Dendritic cell treated with granulocyte-macrophage colony-stimulating factor and Interleukin-4, amounts not matched to agents 40 ng/mL and 50 ng/mL, for 4 days (primary cell): ENCODE data around the gene HES7.
"Not testable (repeated sequence)": the region's sequence is repeated elsewhere in the genome, so short reads cannot be mapped to it uniquely, and the experiment has no call there.

Source experiments
- H3K27ac Mint-ChIP-seq: one replicate; pipeline ENCODE4 v1.8.0; 2022; ENCODE audit warnings: mild to moderate bottlenecking, mixed read lengths
- H3K27me3 Mint-ChIP-seq: one replicate; pipeline ENCODE4 v1.8.0; 2022; ENCODE audit warnings: mild to moderate bottlenecking, mixed read lengths
- H3K36me3 Mint-ChIP-seq: one replicate; pipeline ENCODE4 v1.8.0; 2022; ENCODE audit warnings: low read depth, mixed read lengths
- H3K4me1 Mint-ChIP-seq: one replicate; pipeline ENCODE4 v1.8.0; 2022; ENCODE audit warnings: low read depth, mixed read lengths
- H3K4me3 Mint-ChIP-seq: one replicate; pipeline ENCODE4 v1.8.0; 2022; ENCODE audit warnings: mild to moderate bottlenecking, moderate library complexity, mixed read lengths
- H3K9me3 Mint-ChIP-seq: one replicate; pipeline ENCODE4 v1.8.0; 2022; ENCODE audit warnings: mixed read lengths
- intact Hi-C: fragments of 100-400 bp; cut with micrococcal nuclease; formaldehyde crosslinking; loops from one replicate; pipeline ENCODE4 v1.15.0; 2022

HES7 gene

DNA sequence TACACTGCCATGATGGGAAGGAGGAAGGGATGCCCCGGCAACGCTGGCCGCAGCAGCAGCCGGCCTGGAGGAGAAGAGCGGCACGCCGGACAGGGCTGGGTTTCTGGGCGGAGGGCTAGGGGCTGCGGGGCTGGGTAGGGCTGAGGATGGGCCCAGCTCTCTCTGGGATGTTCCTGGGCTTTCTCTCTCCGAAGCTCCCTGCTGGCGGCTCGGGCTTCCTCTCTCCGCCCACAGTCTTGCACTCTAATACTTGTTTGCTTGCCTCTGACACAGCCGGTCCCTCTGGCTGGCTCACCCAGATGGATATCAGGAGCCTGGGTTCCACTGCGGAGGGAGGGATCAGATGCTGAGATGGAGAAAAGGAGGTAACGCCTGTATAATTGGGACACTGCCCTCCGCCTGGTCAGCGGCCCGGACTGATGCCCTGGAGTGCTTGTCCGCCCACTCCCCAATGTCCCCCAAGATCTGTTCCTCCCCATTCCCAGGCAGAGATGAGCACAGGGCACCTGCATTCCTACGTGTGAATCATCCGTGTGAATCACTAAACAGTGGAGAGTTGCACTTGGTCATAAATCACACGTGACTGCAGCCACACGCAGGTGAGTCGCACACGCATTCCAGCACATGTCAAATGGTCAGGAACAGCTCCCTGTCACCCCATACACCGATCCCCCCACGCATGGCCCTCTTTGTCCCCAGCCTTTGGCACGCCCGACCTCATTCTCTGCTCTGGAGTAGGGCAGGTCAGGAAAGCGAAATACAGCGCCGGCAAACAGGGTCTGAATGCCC is 5.7 kb downstream of the HES7 start, which contains the start of gene ALOXE3:
Gene ALOXE3 (minus strand): TSS at position 535 of the 789 bp plus-strand sequence. CDS start 524 bp downstream, at position 11.
- H3K27me3 Mint-ChIP-seq = peaks cover 83% of the 10 kb centered on the region
- no peaks in the 10 kb centered on the region for H3K36me3 Mint-ChIP-seq
- intact Hi-C loops = loop anchor here (1.0 to 5.0 kb wide), 4 partner anchors 21 to 56 kb away; no protein-coding TSS in a partner anchor
- H3K9me3 Mint-ChIP-seq = no peaks in the 10 kb centered on the region
- H3K4me1 Mint-ChIP-seq = peaks cover 43% of the 10 kb centered on the region
- peak within 1 kb of the TSS; percentile 13 for H3K27ac Mint-ChIP-seq
- H3K4me3 Mint-ChIP-seq = peak within 1 kb of the TSS; percentile 78

GRCh38 chr17:8117367-8117979 is 6.4 kb downstream of the HES7 start:
- H3K4me1 Mint-ChIP-seq = peaks cover 36% of the 10 kb centered on the region

GRCh38 chr17:8116776-8117175 is 7.1 kb downstream of the HES7 start:
- H3K36me3 Mint-ChIP-seq = no peaks in the 10 kb centered on the region
- H3K4me3 Mint-ChIP-seq = no peak overlapping the region
- intact Hi-C loops = loop anchor here (5.0 kb wide), 2 partner anchors 39 to 54 kb away; no protein-coding TSS in a partner anchor
- H3K27ac Mint-ChIP-seq = no peak overlapping the region
- H3K4me1 Mint-ChIP-seq = peaks cover 34% of the 10 kb centered on the region
- H3K9me3 Mint-ChIP-seq = no peaks in the 10 kb centered on the region
- H3K27me3 Mint-ChIP-seq = peaks cover 84% of the 10 kb centered on the region

More at GRCh38 chr17:8117367-8117979, 6.4 kb downstream of the HES7 start:
- Mint-ChIP-seq H3K27me3 (peaks cover 83% of the 10 kb centered on the region), H3K9me3 (no peaks in the 10 kb centered on the region), H3K27ac (no peak overlapping the region), H3K36me3 (no peaks in the 10 kb centered on the region), H3K4me3 (peak overlapping the region; percentile 78)
- intact Hi-C loops = loop anchor here (5.0 kb wide), 2 partner anchors 40 to 55 kb away; no protein-coding TSS in a partner anchor

- intact Hi-C loops = no loop called here
- Mint-ChIP-seq H3K36me3 (no peaks in the 10 kb centered on the region), H3K9me3 (no peaks in the 10 kb centered on the region), H3K27me3 (peaks cover 92% of the 10 kb centered on the region), H3K4me1 (peaks cover 11% of the 10 kb centered on the region), H3K4me3 (no peak overlapping the region), H3K27ac (no peak overlapping the region)
Observed at GRCh38 chr17:8110907-8111306, 13.0 kb downstream of the HES7 start.

GRCh38 chr17:8110456-8110804 is 13.5 kb downstream of the HES7 start:
- no peak overlapping the region for H3K27ac Mint-ChIP-seq
- intact Hi-C loops = no loop called here
- peaks cover 90% of the 10 kb centered on the region for H3K27me3 Mint-ChIP-seq
- H3K36me3 Mint-ChIP-seq = no peaks in the 10 kb centered on the region
- H3K4me3 Mint-ChIP-seq = no peak overlapping the region
- no peaks in the 10 kb centered on the region for H3K9me3 Mint-ChIP-seq
- H3K4me1 Mint-ChIP-seq = peaks cover 14% of the 10 kb centered on the region

DNA sequence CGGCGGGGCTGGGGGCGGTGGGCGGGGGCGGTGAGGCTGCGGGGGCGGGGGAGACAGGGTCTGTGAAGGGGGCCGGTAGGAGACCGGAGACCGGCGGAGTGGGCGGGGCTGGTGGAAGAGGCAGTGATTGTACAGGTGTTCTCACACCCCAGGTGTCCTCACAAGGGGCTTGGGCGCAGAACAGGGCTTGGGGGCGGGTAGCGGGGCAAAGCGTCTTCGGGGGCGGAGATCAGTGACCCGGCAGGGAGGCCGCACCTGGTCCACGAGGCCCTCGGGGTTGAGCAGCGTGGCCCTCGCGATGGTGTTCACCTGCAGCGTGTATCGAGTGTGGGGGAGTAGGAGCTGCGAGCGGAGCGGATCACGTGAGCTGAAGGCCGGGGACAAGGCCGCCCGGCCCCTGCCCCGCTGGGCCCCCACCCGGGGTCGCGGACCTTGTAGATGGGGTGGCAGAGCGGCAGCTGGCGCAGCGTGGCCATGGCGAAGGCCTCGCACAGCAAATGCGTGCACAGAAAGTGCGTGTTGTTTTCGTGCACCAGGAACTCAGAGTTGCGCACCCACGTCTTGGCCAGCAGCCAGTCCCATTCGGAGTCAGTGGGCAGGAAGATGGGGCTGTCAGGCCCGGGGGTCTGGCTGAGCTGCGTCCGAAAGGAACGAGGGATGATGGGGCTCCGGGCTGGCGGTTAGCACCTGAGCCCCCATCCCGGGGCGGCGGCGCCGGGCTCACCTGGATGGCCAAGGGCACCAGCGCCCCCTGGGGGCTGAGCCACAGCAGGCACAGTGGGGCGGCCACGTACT is 14.0 kb downstream of the HES7 start:
- intact Hi-C loops = no loop called here

GRCh38 chr17:8108972-8109660 is 14.8 kb downstream of the HES7 start:
- Mint-ChIP-seq H3K27ac (no peak overlapping the region), H3K4me3 (no peak overlapping the region), H3K9me3 (no peaks in the 10 kb centered on the region), H3K36me3 (no peaks in the 10 kb centered on the region), H3K27me3 (peaks cover 86% of the 10 kb centered on the region), H3K4me1 (peaks cover 14% of the 10 kb centered on the region)
- intact Hi-C loops = no loop called here

More for the DNA sequence above, 14.0 kb downstream of the HES7 start:
- Mint-ChIP-seq H3K27ac (no peak overlapping the region), H3K36me3 (no peaks in the 10 kb centered on the region), H3K27me3 (peaks cover 89% of the 10 kb centered on the region), H3K9me3 (no peaks in the 10 kb centered on the region), H3K4me3 (peak overlapping the region; percentile 30), H3K4me1 (peaks cover 14% of the 10 kb centered on the region)

GRCh38 chr17:8106980-8107379 is 16.9 kb downstream of the HES7 start:
- H3K9me3 Mint-ChIP-seq, H3K4me3 Mint-ChIP-seq, H3K36me3 Mint-ChIP-seq, intact Hi-C loops, H3K27ac Mint-ChIP-seq: not testable (repeated sequence)
- Mint-ChIP-seq H3K4me1 (peaks cover 23% of the 10 kb centered on the region), H3K27me3 (peaks cover 76% of the 10 kb centered on the region)

DNA sequence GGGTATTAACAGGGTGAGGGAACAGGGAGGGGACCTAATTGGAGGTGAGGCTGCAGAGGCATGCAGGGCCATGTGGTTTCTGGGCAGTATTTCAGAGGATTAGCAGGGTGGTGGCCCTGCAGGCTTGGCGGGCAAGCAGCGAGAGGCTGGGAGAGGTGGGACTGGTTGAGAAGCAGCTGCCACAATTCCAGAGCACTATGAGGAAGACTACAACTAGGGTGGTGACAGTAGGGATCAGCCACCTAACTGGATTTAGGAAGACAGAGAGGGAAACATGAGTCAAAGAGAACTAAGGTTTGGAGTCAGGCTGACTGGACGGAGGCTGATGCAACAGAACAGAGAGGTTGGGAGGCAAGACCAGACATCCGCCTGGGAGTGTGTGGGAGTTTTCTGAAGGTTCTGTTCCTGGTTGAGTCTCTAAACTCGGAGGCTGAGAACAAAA is 17.9 kb downstream of the HES7 start:
- intact Hi-C loops = no loop called here

DNA sequence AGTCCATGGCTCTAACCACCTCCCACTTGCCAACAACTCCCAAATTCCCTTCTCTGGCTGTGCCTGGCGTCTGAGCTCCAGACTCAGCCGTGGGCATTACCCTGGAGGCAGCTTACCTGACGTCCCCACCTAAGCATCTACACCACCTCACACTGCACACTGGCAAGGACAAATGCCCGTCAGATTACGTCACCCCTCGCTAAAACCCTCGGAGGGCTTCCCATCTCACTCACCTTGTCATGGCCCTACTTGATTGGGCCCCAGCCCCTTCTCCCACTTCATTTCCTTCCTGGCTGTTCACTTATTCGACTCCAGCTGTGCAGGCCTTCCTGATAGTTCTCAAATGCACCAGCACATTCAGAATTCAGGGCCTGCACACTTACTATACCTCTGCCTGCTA is 19.0 kb downstream of the HES7 start:
- H3K27me3 Mint-ChIP-seq = peaks cover 57% of the 10 kb centered on the region
- peaks cover 22% of the 10 kb centered on the region for H3K4me1 Mint-ChIP-seq
- intact Hi-C loops = no loop called here
- H3K36me3 Mint-ChIP-seq = no peaks in the 10 kb centered on the region
- H3K9me3 Mint-ChIP-seq = no peaks in the 10 kb centered on the region
- no peak overlapping the region for H3K27ac Mint-ChIP-seq
- H3K4me3 Mint-ChIP-seq = no peak overlapping the region

More for the DNA sequence above, 17.9 kb downstream of the HES7 start:
- Mint-ChIP-seq H3K27me3 (peaks cover 67% of the 10 kb centered on the region), H3K4me3 (no peak overlapping the region), H3K4me1 (peaks cover 23% of the 10 kb centered on the region), H3K9me3 (no peaks in the 10 kb centered on the region), H3K27ac (no peak overlapping the region), H3K36me3 (no peaks in the 10 kb centered on the region)

- H3K4me3 Mint-ChIP-seq = no peak overlapping the region
- no peaks in the 10 kb centered on the region for H3K9me3 Mint-ChIP-seq
- H3K36me3 Mint-ChIP-seq = no peaks in the 10 kb centered on the region
- intact Hi-C loops = no loop called here
- H3K4me1 Mint-ChIP-seq = peaks cover 21% of the 10 kb centered on the region
- H3K27me3 Mint-ChIP-seq = peaks cover 46% of the 10 kb centered on the region
- no peak overlapping the region for H3K27ac Mint-ChIP-seq
Observed at GRCh38 chr17:8103549-8103948, 20.4 kb downstream of the HES7 start.

DNA sequence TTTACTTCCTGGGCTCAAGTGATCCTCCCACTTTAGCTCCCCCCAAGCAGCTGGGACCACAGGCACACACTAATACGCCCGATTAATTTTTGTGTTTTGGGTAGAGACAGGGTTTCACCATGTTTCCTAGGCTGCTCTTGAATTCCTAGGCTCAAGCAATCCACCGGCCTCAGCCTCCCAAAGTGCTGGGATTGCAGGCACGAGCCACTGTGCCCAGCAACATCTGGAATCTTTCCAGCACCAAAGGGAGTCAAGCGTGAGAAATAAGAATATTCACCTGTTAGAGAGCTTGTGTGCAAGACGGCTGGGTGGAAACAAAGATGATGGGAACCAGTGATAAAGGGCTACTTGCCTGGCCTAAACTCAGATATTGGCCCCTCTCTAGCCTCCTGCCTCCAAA is 22.2 kb downstream of the HES7 start:
- Mint-ChIP-seq H3K27ac (no peak overlapping the region), H3K4me1 (peaks cover 21% of the 10 kb centered on the region), H3K4me3 (no peak overlapping the region), H3K27me3 (peaks cover 37% of the 10 kb centered on the region), H3K9me3 (no peaks in the 10 kb centered on the region), H3K36me3 (no peaks in the 10 kb centered on the region)
- intact Hi-C loops = no loop called here

GRCh38 chr17:8100763-8101162 is 23.1 kb downstream of the HES7 start:
- no peak overlapping the region for H3K27ac Mint-ChIP-seq
- no peak overlapping the region for H3K4me3 Mint-ChIP-seq
- intact Hi-C loops = no loop called here
- peaks cover 39% of the 10 kb centered on the region for H3K27me3 Mint-ChIP-seq
- H3K9me3 Mint-ChIP-seq = no peaks in the 10 kb centered on the region
- H3K36me3 Mint-ChIP-seq = no peaks in the 10 kb centered on the region
- H3K4me1 Mint-ChIP-seq = peaks cover 15% of the 10 kb centered on the region
